Tibial nerve (tissue), 4 donors: Measurements from ENCODE around the gene MED12L.

Experiments used
- EP300 ChIP-seq, 2 donors: sonication (generic); formaldehyde crosslinking; IDR thresholded peaks; one replicate each; pipeline ENCODE4 v1.6.1; 2017; ENCODE audit warnings: antibody characterized with exemption in 2 of 2, mild to moderate bottlenecking in 1 of 2
- POLR2A ChIP-seq, 2 donors: fragments of 450-650 bp; IDR thresholded peaks; one replicate each; pipeline ENCODE4 v1.6.1; 2017; ENCODE audit warnings: antibody characterized with exemption in 2 of 2, mild to moderate bottlenecking in 2 of 2, moderate library complexity in 2 of 2
- TF ChIP-seq, protein P1 (sequence below), 5 experiments: fragments of 200-600 bp in 3 of 5; fragments of 450-650 bp in 2 of 5; sonication (generic) in 3 of 5; IDR thresholded peaks; one replicate each; pipeline ENCODE4 v1.5.1; 2016 to 2019; ENCODE audit warnings: antibody characterized with exemption in 5 of 5, mild to moderate bottlenecking in 3 of 5, moderate library complexity in 2 of 5

DNA sequence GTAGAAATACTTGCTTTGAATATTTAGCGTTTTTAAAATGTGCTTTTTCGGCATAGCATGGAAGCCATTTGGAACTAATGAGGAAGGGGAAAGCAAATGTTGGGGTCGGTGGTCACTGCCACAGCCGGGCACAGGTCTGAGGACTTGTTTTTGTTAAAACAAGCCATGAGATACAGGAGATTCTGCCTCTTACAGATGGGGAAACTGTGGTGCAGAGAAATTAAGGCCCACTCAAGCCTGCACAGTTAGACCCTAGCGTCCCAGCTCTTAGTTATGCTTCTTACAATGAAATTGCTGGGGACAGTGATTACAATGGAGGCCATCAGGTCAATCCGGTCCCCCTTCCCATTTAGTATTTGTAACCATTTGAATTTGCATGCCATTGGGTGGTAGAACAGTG lies 120.0 kb downstream of the MED12L start:
- TF ChIP-seq, protein P1, sequence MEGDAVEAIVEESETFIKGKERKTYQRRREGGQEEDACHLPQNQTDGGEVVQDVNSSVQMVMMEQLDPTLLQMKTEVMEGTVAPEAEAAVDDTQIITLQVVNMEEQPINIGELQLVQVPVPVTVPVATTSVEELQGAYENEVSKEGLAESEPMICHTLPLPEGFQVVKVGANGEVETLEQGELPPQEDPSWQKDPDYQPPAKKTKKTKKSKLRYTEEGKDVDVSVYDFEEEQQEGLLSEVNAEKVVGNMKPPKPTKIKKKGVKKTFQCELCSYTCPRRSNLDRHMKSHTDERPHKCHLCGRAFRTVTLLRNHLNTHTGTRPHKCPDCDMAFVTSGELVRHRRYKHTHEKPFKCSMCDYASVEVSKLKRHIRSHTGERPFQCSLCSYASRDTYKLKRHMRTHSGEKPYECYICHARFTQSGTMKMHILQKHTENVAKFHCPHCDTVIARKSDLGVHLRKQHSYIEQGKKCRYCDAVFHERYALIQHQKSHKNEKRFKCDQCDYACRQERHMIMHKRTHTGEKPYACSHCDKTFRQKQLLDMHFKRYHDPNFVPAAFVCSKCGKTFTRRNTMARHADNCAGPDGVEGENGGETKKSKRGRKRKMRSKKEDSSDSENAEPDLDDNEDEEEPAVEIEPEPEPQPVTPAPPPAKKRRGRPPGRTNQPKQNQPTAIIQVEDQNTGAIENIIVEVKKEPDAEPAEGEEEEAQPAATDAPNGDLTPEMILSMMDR (IDR thresholded peaks at IDR 0.05), result no peak
- TF ChIP-seq POLR2A (IDR thresholded peaks at IDR 0.05) (no peak), EP300 (IDR thresholded peaks at IDR 0.05) (no peak)
